Right lobe of liver (tissue), 6 donors: Measurements from ENCODE around the gene H19. TPM values are rescaled to one million over a fixed set of nuclear protein-coding genes. Genes with fewer than 3 reads are reported as not detected.
A peak's percentile ranks its signal among the peaks of the same experiment; 100 is the strongest.

ENCODE experiments used
- ATAC-seq, 4 donors: fragments of 200-7000 bp; cut with Tn5 transposase; one replicate each; pipeline ENCODE4 v1.9.1; 2020; ENCODE audit warnings: mild to moderate bottlenecking in 4 of 4, moderate library complexity in 4 of 4
- DNase-seq, 3 donors: peaks; one replicate each; pipeline ENCODE4 v3.0.0-alpha.2; 2020
- H3K27ac ChIP-seq, 3 donors: fragments of 200-600 bp; one replicate each; pipeline ENCODE4 v1.8.0; 2022
- H3K27me3 ChIP-seq, 2 donors: fragments of 200-600 bp; one replicate each; pipeline ENCODE4 v1.8.0; 2022
- H3K36me3 ChIP-seq, 4 donors: fragments of 200-600 bp; sonication (generic) in 1 of 4; one replicate each; pipeline versions ENCODE4 v1.5.1 to v1.8.0; 2017 to 2022; ENCODE audit warnings: control low read depth in 1 of 4
- H3K4me1 ChIP-seq, 4 donors: fragments of 200-600 bp; sonication (generic) in 1 of 4; one replicate each; pipeline versions ENCODE4 v1.5.1 to v1.8.0; 2017 to 2022; ENCODE audit warnings: control low read depth in 1 of 4
- H3K4me3 ChIP-seq, 3 donors: fragments of 200-600 bp; one replicate each; pipeline ENCODE4 v1.8.0; 2022
- H3K9me3 ChIP-seq, 4 donors: fragments of 200-600 bp; sonication (generic) in 1 of 4; one replicate each; pipeline versions ENCODE4 v1.5.1 to v1.8.0; 2017 to 2022; ENCODE audit warnings: control low read depth in 1 of 4
- POLR2A ChIP-seq: fragments of 450-650 bp; IDR thresholded peaks from one replicate; pipeline ENCODE4 v1.6.1; 2017; ENCODE audit warnings: antibody characterized with exemption, mild to moderate bottlenecking
- WGBS: methylation state at CpG from one replicate; pipeline ENCODE4 v1.1.6; 2018; ENCODE audit warnings: low coverage, low lambda C conversion rate; ENCODE audit not compliant: insufficient coverage; ENCODE audit errors: missing lambda C conversion rate; 5-methylcytosine and 5-hydroxymethylcytosine counted together
- intact Hi-C, 2 donors: fragments of 100-400 bp; cut with DNase I; formaldehyde crosslinking; loops; one replicate each; pipeline versions ENCODE4 v1.11.2 to v1.14.1; 2022
- long read RNA-seq: library from polyadenylated mRNA; unstranded; transcript quantifications from one replicate; pipeline ENCODE4 v2.0.0, GENCODE V29; 2019
- total RNA-seq, 6 experiments: library from RNA; depleted of rRNA in 2 of 6; stranded (reverse); fragments of >200 nt in 2 of 6; fragmentation: NEBNext Ultra II Directional in 3 of 6; extraction: Animal tissue kit (Norgen Biotek cat#: 25700) in 3 of 6; gene quantifications; one replicate each; pipeline versions ENCODE4 v1.1.0 to v1.2.4, GENCODE V29; 2016 to 2023
- TF ChIP-seq, protein P1 (sequence below), 4 donors: fragments of 200-600 bp in 3 of 4; fragments of 450-650 bp in 1 of 4; IDR thresholded peaks; one replicate each; pipeline versions ENCODE4 v1.5.1 to v1.8.0; 2016 to 2022; ENCODE audit warnings: antibody characterized with exemption in 4 of 4, mild to moderate bottlenecking in 2 of 4
- donor health status: DM: no; HTN: yes; CAD: no.
- donor health status: DM: no; HTN: no; CAD: no.
- donor health status: DM: no; HTN: no; CAD: no.
- donor health status: DM: no; HTN: yes; CAD: no.
- donor health status: DM: no; HTN: yes; CAD: no.

The H19 gene
- total RNA-seq: 100 to 1,000 TPM; 143 to 898 (median 229) TPM
- long read RNA-seq, partial matches to known transcripts: 1 of 3 reads
- long read RNA-seq, other reads (novel, unspliced or antisense): 0 of 3 reads

DNA sequence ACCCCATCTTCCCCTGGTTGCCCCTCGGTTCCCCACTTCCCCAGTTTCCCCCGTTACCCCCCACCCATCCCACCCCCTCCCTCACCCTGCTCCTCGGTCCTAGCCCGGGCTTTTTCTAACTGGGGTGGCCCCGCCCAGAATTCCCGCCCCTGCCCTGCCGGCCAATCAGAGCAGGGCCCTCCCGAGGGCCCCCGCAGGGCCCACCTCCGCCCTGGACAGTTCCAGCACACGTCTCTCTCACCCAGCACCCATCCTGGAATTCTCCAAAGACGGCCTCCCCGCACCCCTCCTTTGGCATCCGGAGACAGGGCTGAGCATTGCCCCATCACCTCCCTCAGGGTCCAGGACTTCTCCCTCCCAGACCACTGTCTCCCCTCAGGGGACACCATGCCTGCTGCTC lies at the start of gene H19:
TSS of gene H19 (minus strand) at position 88 of the 400 bp plus-strand sequence.
- ATAC-seq: peak; percentile 31 to 81 (median 50)

DNA sequence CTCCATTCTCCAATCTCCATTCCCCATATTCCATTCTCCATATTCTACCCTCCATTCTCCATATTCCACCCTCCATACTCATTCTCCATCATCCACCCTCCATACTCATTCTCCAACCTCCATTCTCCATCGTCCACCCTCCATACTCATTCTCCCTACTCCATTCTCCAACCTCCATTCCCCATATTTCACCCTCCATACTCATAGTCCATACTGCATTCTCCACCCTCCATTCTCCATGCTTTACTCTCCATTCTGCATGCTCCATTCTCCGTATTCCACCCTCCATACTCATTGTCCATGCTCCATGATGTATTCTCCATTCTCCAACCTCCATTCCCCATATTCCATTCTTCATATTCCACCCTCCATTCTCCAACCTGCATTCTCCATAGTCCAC lies 44.3 kb upstream of the H19 start:
- Histone ChIP-seq H3K36me3 (no peaks in the 10 kb centered on the region), H3K4me3 (no peak overlapping the region), H3K9me3 (no peaks in the 10 kb centered on the region), H3K4me1 (no peaks in the 10 kb centered on the region), H3K27me3 (no peaks in the 10 kb centered on the region), H3K27ac (no peak overlapping the region)
- WGBS: 92% methylated on average over 2 of the region's 2 CpGs
- ATAC-seq (no peak), DNase-seq (no peak)
- intact Hi-C loops: no loop called here
- TF ChIP-seq POLR2A: no peak

More for the DNA sequence above, at the start of gene H19:
- H3K27me3 ChIP-seq: no peaks in the 10 kb centered on the region
- H3K27ac ChIP-seq: no peak within 1 kb of the TSS
- no peak for DNase-seq
- WGBS: no CpG with 5 or more reads among the region's 14 CpGs
- TF ChIP-seq, protein P1, sequence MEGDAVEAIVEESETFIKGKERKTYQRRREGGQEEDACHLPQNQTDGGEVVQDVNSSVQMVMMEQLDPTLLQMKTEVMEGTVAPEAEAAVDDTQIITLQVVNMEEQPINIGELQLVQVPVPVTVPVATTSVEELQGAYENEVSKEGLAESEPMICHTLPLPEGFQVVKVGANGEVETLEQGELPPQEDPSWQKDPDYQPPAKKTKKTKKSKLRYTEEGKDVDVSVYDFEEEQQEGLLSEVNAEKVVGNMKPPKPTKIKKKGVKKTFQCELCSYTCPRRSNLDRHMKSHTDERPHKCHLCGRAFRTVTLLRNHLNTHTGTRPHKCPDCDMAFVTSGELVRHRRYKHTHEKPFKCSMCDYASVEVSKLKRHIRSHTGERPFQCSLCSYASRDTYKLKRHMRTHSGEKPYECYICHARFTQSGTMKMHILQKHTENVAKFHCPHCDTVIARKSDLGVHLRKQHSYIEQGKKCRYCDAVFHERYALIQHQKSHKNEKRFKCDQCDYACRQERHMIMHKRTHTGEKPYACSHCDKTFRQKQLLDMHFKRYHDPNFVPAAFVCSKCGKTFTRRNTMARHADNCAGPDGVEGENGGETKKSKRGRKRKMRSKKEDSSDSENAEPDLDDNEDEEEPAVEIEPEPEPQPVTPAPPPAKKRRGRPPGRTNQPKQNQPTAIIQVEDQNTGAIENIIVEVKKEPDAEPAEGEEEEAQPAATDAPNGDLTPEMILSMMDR (IDR thresholded peaks at IDR 0.05): no peak
- no peak for TF ChIP-seq POLR2A
- no peaks in the 10 kb centered on the region for H3K4me1 ChIP-seq
- H3K4me3 ChIP-seq: no peak within 1 kb of the TSS
- no peaks in the 10 kb centered on the region for H3K36me3 ChIP-seq
- intact Hi-C loops: no loop called here
- no peaks in the 10 kb centered on the region for H3K9me3 ChIP-seq

DNA sequence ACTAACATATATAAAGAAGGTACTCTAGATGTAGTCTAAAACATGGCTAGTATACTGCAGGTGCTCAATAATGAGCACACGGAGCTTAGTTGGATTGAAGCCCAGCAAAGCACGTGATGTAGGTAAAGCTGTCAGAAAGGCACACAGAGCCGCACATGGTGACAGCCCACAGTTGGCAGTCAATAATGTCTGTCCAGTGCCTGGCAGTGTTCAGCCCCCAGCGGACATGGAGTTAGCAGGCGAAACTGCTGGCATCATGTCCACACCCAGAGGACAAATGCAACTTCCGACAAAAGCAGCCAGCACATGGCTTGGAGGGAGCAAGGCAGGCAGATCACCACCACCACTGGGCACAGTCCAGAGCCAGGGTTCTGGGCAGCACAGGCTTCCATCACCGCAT lies 43.5 kb upstream of the H19 start:
- H3K4me1 ChIP-seq: no peaks in the 10 kb centered on the region
- H3K4me3 ChIP-seq: no peak overlapping the region
- no CpG with 5 or more reads among the region's 7 CpGs for WGBS
- intact Hi-C loops: no loop called here
- no peak for DNase-seq
- no peaks in the 10 kb centered on the region for H3K36me3 ChIP-seq
- H3K9me3 ChIP-seq: no peaks in the 10 kb centered on the region
- ATAC-seq: peak; percentile 44 to 76 (median 64)
- no peak for TF ChIP-seq POLR2A
- TF ChIP-seq, protein P1 (IDR thresholded peaks at IDR 0.05): no peak
- no peak overlapping the region for H3K27ac ChIP-seq
- no peaks in the 10 kb centered on the region for H3K27me3 ChIP-seq

DNA sequence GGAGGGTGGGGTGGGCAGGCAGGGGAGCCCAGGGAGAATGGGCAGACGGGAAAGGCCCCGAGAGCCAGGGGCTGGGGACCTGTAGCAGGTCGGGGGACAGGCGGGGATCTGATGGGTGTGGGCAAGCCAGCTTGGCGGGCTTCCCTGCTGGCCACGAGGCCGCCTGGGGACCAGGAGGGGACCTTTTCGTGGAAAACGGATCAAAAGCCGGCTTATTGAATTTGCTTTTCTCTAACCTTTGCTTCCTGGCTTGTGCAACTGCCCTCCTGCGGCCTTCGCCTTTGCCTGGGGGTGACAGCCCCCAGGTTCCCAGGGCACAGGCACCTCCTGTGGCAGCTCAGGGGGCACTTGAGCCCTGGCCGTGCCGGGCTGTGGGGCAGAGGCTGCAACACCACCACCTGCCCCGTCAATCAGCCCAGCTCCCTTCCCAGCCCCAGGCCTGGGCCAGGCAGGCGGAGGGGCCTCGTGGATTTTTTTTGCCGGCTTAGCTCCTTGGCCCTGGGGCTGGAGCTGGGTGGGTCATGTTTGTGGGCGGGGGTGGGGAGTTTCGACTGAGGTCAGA lies 41.6 kb upstream of the H19 start:
- Histone ChIP-seq H3K9me3 (no peaks in the 10 kb centered on the region), H3K4me3 (no peak overlapping the region), H3K27ac (no peak overlapping the region), H3K36me3 (no peaks in the 10 kb centered on the region), H3K27me3 (no peaks in the 10 kb centered on the region), H3K4me1 (no peaks in the 10 kb centered on the region)
- TF ChIP-seq, protein P1 (IDR thresholded peaks at IDR 0.05): no peak
- no peak for TF ChIP-seq POLR2A
- ATAC-seq: peak; percentile 51 to 78 (median 60)
- WGBS: no CpG with 5 or more reads among the region's 20 CpGs
- intact Hi-C loops: no loop called here
- no peak for DNase-seq

DNA sequence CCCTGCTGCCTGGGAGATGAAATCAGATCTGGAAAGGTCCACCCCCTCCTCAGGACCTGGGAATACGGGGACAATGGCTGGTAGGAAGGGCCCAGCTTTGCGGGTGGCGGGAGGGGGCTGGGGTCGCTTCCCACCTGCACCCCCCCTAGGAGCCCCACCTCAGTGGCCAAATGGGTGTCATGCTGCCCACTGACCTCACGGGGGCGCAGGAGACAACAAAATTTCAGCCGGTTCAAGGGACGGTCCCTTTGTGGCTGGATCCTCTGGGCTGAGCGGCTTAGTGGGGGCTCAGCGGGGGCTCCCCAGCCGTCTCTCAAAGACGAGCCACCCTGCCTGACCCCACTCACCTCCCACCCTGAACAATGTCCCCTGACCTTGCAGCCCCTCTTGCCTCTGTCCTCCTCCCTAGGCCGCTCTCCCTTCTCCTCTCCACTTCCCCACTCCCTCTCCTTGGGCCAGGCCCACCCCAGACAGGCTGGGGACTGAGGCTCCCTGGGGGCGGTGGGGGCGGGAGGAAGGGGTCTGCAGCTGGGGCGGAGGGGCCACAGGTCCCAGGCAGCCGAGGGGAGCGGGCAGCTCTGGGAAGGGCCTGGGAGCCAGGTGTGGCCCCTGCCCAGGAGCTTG lies 39.3 kb upstream of the H19 start:
- H3K9me3 ChIP-seq: no peaks in the 10 kb centered on the region

More for the DNA sequence above, 39.3 kb upstream of the H19 start:
- intact Hi-C loops: no loop called here
- ATAC-seq (peak; percentile 58 to 79 (median 64)), DNase-seq (no peak)
- Histone ChIP-seq H3K27me3 (no peaks in the 10 kb centered on the region), H3K27ac (no peak overlapping the region), H3K4me3 (no peak overlapping the region), H3K4me1 (no peaks in the 10 kb centered on the region), H3K36me3 (no peaks in the 10 kb centered on the region)
- no peak for TF ChIP-seq POLR2A
- TF ChIP-seq, protein P1 (IDR thresholded peaks at IDR 0.05): no peak
- whole genome bisulfite sequencing: no CpG with 5 or more reads among the region's 18 CpGs
